Femur (tissue), 1 donor: Measurements from ENCODE around the gene PER1.

Experiments
- DNase-seq: peaks from one replicate; pipeline ENCODE4 v3.0.0-alpha.2; 2017

PER1 gene

DNA sequence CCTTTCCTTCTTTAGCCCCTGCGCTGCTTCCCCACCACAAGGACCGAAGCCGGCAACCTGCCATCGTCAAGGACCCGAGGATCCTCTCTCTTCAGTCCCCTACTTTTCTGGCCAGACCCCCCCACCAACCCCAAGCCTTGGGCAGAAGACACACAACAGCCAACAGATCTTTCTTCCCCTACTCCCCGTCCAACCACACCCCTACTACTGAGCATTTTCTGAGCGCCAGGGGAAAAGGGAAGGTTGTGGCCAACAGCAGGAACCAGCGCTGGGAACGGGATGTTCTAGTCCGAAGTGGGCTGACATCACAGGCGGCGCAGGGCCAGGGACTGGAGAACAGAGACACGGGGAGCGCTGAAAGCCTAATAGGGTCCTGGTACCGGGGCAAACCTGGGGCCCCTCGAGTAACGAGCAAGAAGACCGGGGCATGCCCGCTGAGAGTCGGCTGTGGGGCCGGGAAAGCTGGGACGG lies 528 bp downstream of the PER1 start:
- peak; percentile 90 for DNase-seq

DNA sequence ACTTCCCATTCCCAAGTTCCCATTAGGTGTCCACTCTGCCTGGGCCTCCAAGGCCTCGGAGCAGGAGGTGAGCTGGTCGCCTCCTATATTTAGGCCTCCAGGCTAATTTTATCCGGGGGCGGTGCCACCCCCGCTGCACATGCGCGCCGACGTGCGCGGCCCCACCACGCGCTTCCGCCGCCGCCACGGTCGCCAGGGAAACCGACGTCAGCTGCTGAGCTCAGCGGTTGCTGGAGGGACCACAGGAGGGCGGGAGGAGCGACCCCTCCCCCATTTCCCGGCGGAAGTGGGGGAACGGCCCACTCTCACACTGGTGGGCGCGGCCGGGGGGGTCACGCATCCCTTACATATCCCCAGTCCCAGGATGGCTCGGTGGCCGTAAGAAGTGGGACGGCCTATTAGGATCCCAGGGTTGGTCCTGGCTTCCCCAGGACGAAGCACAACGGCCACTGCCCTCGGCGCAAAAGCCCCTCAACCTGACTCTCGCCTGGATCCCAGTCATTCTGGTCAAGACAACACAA lies 1.0 kb downstream of the PER1 start:
- DNase-seq = peak; percentile 98

DNA sequence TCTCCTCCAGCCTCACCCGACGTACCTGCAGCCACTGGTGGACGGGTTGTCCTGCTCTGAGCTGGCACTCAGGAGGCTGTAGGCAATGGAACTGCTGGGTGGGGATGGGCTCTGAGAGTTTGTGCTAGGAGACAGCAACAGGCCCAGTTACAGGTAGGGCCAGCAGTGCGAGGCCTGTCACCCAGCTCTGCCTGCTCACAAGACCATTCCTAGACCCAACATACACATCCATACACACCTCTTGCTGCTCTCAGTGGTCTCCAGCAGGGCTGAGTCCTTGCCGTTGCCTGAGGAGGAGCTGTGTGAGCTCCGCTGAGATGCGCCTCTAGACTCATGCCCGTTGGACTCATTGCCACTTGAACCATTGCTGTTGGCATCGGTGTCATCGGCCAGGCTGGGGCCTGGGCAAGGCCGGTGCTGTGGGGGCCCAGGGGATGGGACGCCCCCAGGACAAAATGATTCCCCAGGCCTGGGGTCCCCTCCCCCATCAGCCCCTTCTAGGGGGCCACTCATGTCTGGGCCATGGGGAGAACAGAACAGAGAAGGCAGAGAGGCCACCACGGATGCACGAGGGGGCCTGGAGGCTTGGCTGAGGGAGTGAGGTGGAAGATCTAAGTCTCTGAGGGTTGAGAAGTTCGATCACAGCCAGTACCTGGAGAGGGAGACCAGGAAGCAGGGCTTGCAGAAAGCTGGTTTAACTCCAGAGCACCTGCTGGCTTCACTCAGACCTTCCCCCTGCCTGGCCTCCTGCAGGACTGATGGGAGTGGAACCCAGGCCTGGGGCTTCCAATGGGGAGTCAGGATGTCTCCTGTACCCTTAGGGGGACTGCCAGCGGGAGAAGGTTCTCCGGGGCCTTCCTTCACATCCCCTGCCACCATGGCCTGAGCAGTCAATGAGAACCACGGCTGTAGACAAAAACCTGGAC lies 1.7 kb downstream of the PER1 start:
- peak; percentile 33 for DNase-seq

DNA sequence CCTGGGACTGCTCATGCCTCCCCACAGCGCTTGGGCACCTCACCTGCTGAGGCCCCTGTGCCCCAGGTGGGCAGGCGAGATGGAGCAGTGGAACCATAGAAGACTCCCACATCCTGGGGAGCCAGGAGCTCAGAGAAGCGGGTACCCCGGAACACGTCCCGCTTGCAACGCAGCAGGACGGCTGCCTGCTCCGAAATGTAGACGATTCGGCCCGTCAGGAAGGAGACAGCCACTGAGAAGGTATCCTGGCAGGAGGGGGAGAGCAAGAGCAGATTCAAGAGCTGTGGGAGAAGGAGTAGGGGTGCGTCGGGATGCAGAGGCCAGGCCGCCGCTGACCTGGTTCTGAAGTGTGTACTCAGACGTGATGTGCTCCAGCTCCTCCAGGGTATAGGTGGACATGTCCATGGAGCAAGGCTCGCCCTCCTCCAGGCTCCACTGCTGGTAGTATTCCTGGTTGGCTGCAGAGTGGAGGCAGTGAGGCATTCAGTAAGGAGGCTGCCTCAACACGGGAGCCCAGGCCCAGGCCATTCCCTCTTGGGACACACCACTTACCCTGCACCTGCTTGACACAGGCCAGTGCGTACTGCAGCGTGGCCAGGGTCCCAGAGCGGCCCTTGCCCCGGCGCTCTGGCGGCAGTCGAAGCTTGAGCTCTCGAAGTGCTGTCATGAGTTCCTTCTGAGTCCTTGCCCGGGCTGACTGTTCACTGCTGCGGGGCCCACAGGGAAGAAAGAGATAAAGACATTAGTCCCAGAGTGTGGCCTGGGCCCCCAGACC lies 2.6 kb downstream of the PER1 start:
- peak; percentile 30 for DNase-seq

DNA sequence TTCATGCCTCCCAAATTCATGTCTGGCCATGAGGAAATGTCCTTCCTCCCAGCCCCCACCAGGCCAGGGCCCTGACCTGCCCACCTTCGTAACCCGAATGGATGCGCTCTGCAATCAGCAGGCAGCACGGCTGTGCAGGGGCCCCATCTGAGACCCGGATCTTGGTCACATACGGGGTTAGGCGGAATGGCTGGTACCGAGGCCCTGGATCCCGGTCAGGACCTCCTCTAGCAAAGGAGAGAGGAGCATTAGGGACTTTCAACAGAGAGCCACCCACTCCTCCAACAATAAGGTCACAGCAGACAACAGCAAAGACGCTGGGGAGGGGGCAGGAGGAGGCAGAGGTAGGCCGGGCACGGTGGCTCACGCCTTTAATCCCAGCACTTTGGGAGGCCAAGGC lies 3.6 kb downstream of the PER1 start:
- DNase-seq = no peak

DNA sequence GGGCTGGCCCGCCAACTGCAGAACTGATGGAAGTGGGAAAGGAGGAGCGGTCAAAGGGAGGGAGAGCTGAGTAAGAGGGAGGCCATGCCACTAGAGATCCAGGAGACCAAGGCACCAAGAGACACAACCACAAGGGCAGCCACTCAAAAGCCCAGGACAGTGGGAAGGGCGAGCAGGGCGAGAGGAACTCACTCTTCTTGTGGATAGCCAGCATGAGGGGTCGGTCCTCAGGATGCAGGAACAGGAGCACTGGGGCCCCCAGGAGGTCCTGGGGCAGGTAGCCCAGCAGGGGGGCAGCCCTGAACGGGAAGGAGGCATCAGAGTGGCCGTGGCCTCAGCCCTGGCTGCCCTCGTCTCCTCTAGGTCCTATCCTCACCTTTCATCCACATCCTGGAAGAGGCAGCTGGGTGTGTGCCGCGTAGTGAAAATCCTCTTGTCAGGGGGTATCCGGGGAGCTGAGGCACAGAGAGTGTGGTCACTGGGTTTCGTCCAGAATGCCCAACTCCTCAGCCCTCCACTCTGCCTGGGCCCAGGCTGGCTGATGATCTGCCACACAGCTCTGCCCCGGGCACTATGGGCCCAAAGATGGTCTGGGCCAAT lies 4.3 kb downstream of the PER1 start:
- DNase-seq = no peak

DNA sequence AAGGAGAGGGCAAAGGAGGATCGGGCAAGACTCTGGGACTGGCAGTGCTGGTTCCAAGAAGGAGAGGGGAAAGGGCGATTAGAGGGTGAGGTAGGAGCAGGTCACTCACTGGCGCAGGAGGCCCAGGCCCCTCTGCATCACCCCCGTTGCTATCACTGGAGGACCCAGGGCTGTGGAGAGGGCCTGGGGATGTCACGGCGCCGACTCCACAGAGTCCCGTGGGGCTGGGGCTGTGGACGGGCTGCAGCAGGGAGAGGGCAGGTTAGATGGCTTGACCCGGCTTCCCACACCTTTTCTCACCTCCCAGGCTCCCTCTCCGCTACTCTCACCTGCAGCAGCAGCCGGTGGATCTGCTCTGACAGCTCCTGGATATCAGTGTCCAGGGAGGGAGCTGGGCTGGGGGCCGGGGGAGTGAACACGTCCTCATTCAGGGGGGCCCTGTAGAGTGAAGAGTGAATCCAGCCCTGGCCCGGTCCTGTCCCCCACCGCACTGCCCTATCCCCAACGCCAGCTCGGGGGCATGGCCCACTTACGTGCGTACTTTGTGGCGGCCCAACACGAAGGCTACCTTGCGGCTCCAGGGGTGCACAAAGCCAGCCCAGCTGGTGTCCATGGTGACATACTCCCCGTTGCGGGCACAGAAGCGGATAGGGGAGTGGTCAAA lies 4.9 kb downstream of the PER1 start:
- DNase-seq = peak; percentile 29

DNA sequence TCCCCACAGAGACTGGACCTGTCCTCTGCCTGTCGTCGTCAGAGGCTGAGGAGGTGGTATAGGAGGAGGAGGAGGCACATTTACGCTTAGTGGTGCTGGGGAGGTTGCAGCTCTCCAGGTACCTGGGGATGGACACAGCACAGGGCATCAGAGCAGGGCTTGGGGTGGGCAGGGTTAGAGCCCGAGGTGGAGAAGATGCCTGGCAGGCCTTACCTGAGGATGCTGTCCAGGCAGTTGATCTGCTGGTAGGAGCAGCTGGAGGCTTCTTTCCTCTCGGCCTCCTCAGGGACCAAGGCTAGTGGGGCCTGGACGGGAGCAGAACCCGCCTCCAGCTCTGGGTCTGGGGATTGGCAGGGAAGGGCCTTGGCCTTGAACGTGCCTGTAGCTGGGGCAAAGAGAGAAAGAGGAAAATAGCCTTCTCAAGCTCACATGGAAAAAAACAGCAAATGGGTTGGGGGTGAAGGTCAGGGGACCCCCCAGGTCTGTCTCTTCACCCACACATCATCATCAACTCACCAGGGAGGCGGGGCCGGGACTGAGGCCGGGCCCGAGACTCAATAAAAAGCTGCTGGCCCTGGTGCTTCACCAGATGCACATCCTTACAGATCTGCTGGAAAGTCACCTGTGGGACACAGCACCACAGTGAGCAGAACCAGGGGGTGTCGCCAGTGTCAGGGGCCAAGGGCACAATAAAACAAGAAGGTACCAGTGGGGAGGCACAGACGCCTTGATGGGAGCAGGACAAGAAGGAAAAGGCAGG lies 5.6 kb downstream of the PER1 start:
- no peak for DNase-seq

DNA sequence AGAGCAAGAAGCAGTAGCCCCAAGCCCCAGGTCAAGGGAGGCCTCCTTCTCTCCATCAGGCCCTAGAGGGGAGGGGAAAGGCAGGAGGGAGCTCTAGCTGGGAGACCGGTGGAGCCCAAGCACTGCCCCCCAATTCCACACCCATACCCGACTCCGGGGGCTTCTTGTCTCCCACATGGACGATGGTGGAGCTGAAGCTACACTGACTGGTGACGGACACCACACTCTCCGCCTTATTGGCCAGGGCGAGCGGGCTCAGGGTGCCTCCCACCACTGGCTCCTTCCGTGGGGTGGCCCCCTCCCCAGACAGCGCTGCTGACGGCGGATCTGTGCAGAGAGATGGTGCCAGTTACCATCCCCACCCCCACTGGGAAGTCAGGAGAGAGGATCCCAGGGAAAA lies 6.4 kb downstream of the PER1 start:
- no peak for DNase-seq

DNA sequence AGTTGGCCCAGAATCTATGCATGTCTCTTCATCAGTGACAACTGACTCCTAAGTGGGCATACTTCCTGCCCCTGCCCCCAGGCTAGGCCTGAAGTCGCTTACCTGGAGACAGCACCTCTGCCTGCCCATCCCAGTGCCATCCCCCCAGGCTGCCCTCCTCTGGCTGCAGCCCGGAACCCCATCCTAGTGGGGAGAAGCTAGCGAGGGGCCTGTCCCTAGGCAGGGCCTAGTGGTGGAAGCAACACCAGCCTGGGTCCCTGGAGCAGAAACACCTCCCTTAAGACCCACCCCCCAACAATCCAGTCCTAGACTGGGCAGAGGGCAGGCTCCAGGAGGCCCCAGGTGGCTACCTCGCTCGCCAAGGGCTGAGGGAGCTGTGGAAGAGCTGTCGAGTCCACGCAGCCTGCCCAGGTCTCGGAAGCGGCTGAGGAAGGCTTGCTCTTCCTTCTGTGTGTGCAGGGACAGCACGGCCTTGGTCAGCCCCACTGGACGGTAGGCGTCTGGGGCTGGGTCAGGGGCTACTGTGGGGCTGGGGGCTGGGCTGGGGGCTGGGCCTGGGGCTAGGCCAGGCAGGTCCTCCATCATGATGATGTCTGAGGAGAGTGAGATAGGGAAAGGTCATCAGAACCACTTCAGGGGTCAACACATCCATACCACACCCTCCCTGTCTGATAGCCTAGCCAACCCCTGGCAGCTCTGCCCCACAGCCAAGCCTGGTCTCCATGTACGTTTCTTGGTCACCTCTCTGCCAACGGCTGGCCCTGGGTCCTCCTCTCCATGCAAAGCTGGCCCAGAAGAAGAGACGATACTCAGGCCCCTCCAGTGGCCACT lies 7.6 kb downstream of the PER1 start:
- DNase-seq = peak; percentile 29

DNA sequence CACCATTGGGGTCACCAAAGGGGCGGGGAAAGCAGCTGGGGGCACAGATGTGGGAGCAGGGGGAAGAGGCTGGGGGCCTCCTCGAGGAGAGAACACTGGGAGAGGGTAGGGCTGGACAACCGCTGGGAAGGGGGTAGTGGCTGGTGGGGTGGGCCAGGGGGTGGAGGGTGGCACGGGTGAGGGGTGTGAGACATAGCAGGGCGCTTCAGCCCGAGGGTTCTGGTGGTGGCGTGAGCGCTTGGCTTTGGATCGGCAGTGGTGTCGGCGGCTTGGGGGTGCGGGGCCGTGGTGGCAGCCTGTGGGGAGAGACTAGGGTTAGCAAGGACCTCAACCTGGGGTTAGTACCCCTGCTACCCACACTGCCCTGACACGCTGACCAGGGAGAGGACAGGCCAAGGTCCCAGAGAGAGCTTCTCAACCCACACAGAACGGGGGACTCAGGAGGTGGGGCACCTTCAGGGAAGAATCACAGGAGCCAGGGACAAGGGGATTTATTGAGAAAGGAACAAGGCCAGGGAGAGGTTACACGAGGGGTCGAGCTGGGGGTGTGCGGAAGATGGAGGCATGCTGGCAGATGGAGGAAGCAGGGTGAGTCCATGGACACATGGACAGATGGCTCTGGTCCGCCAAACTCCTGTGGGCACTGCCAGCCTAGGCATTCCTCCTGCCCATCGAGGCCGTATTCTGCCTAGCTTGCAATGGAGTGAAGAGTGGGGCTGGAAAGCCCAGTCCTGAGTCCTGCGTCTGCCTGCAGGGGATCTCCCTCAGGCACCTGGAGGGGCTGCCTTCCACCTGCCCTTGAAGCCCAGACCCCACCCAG lies 8.4 kb downstream of the PER1 start:
- DNase-seq = peak; percentile 45

DNA sequence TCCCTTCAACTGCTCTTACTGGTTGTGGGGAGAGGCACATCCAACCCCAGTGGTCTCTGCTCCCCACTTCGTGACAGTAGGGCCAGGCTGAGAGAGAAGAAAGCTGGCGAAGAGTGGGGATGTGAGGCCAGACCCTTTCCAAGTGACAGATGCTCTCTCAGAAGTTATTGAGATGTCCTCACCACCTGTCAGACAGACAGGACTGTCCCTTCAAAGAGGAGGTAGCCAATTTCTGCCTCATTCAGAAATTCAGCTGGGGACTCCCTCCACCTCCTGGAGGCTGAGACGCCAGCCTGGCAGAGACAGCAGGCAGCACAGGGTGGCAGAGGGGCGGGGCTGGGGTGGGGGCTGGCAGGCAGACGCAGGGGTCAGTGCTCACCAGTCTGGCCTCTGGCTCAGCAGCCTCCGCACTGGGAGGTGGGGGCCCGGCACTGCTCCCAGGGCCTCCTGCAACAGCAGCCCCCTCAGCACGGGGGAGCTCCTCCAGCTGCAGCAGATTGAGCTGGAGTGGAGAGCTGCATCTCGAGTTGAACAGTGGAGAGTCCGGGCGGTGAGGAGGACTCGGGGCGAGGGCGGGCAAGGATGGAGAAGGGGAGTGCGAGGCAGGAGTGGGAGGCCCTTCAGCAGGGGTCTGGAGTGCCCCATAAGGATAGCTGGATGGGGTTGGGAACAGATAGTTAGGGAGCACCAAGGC lies 9.2 kb downstream of the PER1 start:
- DNase-seq = peak; percentile 35

DNA sequence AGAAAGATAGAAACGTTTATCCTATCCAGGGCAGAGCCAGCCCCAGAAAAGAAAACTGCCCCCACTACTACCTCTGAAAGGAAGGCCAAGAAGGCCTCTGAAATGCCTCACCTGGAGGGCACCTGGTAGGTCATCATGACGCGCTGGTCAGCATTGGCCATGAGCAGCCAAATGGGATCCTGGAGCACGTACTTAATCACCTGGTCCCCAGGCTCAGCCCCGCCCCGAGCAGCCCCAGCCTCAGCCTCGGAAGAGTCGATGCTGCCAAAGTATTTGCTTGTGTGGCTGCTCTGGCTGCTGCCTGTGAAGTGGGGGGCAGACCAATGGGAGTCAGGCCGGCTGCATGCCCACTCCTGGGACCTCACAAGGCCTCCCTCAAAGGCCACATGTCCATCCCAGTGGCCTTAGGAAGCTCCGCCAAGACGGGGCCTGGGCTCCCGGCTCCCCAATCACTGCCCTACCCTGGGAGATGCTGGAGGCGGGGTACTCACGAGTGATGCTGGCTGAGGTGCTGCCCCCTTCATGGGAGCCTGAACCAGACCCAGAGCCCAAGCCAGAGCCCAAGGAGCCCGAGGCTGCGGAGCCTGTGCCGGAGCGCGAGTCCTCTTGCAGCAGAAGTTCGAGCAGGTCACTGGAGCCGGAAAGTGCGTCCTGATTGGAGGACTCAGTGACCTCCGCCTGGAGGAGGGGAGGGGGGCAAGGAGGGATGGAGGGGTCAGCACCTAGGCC lies 9.9 kb downstream of the PER1 start:
- DNase-seq = peak; percentile 45

DNA sequence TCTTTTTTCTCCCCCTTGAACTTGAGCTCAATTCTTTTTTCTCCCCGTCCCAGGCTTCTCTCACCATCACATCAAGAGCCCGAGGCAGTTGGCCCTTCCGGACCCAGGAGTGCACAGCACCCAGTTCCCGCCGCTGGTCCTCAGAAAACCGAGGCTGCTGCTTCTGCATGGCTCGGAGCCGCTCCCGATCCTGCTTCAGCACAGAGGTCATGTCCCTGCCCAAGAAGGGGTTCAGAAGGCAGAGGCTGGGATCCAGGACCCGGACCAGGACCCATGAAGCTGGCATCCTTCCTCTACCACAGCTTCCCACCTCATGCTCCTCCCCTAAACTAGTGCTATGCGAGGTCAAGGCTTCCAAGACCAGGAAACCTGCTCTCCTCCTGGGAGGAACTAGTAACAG lies 10.5 kb downstream of the PER1 start:
- peak; percentile 31 for DNase-seq

DNA sequence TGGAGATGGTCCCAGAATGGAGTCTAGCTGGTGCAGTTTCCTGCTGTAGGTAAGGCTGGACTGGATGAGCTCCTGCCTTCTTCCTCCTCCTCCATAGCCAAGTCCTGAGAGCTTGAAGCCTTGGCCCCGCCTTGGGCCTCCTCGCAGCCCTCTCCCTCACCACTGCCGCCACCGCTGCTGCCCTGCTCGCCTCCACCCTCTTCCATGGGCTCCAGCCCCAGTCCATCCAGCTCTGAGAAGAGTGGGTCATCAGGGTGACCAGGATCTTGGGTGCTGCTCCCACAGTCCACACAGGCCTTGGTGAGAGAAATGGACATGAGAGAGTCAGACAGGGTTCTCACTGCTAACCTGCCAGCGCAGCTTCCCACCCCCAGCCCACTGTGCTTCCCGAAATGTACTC lies 11.2 kb downstream of the PER1 start:
- DNase-seq = peak; percentile 32

DNA sequence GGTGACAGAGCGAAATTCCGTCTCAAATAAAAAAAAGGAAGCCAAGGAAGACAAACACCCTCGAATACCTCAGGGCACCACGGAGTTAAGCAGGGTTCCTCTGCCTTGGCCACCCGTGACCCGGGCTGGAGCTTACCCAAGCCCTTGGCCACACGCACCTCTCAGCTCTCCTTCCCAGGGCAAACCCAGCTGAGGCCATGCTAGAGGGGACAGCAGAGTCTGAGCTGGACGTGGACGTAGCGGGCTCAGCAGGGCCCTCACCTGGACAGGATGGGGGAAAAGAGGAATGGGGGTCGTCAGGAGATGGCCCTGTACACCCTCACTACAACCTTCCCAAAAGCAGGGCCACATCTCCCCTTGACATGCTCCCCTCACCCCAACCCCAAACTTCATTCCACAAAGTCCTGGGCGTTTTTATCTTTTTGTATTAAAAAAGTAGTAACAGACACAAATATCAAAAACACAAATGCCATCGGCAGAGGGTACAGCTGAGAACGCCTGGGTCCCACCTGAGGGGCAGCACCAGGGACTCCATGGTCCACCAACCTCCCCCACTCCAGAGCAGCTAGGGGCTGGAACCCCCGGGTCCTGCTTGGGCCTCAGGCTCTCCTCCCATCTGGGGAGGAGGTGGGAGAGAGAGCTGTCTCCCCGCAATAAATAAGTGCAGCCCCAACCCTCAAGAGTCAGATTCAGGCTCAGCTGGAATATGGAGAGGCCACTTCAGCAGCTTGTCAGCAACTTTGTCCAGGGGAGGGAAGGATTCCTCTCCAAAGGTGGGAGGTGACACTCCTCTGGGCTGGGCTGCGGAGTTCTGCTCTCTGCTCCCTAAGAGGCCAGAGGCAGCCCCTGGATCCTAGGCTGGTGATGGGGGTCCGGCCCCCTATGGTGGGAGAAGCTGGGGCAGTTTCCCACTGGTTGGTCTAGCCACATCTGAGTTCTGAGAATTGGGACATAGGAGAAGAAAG lies 11.9 kb downstream of the PER1 start:
- peak; percentile 49 for DNase-seq

DNA sequence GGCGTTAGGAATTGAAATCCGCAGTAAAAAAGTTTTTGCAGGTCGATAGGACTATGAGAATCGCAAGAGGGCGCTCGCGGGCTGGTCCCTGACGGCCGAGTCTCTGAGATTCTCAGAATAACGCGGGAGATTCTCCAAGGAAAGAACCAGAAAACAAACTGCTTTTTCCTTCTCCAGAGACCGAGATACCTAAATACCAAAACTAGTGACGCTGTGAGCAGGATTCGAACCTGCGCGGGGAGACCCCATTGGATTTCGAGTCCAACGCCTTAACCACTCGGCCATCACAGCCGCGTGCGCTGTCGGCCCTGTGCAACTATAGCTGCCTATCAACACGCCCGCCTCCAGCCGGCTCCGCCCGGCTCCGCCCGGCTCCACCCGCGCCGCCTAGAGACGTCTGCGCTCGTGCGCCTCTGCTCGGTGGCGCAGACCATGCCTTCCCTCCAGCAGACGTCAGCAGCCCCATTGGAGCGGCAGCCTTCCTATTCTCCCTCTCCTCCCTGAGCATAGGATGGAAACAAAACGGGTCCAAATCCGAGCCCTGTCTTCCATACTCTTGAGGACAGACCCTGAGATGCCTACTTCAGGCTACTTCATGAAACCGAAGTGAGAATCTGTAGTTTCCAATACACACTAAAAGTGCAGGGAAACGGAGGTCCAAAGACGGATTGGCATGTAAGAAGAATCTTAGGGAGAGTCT lies 13.4 kb downstream of the PER1 start:
- DNase-seq = peak; percentile 99
